Measurements from ENCODE around the gene KCNC4. TPM values are rescaled to one million over a fixed set of nuclear protein-coding genes. Genes with fewer than 3 reads are reported as not detected.

Gene KCNC4
- total RNA-seq, 1 donor from 2014 or later: 3.1 TPM

- DNase-seq (ENCODE audit: low spot score): no peak
These were observed 40.6 kb downstream of the KCNC4 start for GRCh38 chr1:110250749-110251148.

- DNase-seq (ENCODE audit: low spot score): no peak
These were observed 43.1 kb downstream of the KCNC4 start for GRCh38 chr1:110253213-110253612.

- no peak for DNase-seq (ENCODE audit: low spot score)
These were observed 44.7 kb downstream of the KCNC4 start for GRCh38 chr1:110254604-110255391.

- no peak for DNase-seq (ENCODE audit: low spot score)
These were observed 45.3 kb downstream of the KCNC4 start for GRCh38 chr1:110255392-110255787.

GRCh38 chr1:110258734-110259133, 48.6 kb downstream of the KCNC4 start:
- DNase-seq (ENCODE audit: low spot score): no peak

- no peak for DNase-seq (ENCODE audit: low spot score)
These were observed 49.7 kb downstream of the KCNC4 start for GRCh38 chr1:110259770-110260169.

Other genes with a start within 250 kb of the KCNC4 start
- gene AHCYL1, start 225.5 kb upstream of the KCNC4 start, total RNA-seq (ENCODE audit: insufficient read depth, low replicate concordance): 54.9 TPM
- gene STRIP1, start 175.7 kb upstream of the KCNC4 start, total RNA-seq (ENCODE audit: insufficient read depth, low replicate concordance): 42.6 TPM
- gene ALX3, start 139.6 kb upstream of the KCNC4 start, total RNA-seq (ENCODE audit: insufficient read depth, low replicate concordance): 0.48 TPM
- gene UBL4B, start 97.9 kb upstream of the KCNC4 start, total RNA-seq (ENCODE audit: insufficient read depth, low replicate concordance): not detected
- 0.96 TPM for gene SLC6A17, start 59.8 kb upstream of the KCNC4 start, total RNA-seq (ENCODE audit: insufficient read depth, low replicate concordance)
- gene RBM15, start 129.1 kb downstream of the KCNC4 start, total RNA-seq (ENCODE audit: insufficient read depth, low replicate concordance): 28.4 TPM
- gene SLC16A4, start 180.7 kb downstream of the KCNC4 start, total RNA-seq (ENCODE audit: insufficient read depth, low replicate concordance): 14.4 TPM
- gene LAMTOR5, start 197.4 kb downstream of the KCNC4 start, total RNA-seq (ENCODE audit: insufficient read depth, low replicate concordance): 28.9 TPM
- not detected for gene PROK1, start 240.8 kb downstream of the KCNC4 start, total RNA-seq (ENCODE audit: insufficient read depth, low replicate concordance)

All from umbilical cord (tissue), 2 donors.